HPDE6-E6E7 (cell line): Measurements from ENCODE around the gene SLC39A7.

Experiments used
- DNase-seq: peaks from one replicate; pipeline ENCODE4 v3.0.0; 2011; ENCODE audit warnings: missing footprints; ENCODE audit errors: extremely low spot score

Gene SLC39A7

DNA sequence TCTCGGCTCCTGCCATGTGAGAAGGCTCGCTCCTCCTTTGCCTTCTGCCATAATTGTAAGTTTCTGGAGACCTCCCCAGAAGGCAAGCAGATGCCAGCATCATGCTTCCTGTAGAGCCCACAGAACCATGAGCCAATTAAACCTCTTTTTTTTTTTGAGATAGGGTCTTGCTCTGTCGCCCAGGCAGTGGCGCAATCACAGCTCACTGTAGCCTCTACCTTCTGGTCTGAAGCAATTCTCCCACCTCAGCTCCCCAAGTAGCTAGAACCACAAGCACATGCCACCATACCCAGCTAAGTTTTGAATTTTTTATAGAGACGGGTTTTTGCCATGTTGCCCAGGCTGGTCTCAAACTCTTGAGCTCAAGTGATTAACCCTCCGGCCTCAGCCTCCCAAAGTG, 36.2 kb downstream of the SLC39A7 start:
- DNase-seq, result no peak

DNA sequence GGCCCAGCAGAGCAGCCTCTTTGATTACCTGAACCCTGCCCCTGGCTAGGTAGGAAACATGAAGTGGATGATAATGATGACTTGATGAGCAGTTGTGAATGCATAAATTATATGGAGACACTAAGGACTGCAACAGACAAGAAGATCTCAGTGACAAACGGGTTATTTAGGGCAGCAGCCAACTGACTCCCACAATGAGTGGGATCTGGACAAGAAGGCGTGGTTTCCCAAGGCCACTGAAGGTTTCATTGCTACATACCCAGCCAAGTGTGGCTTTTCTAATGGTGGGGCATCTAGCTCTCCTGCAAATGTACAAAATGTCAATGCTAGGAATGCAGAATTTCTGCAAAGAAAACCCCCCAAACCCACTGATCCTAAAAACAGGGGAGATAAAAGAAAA, 37.1 kb downstream of the SLC39A7 start:
- no peak for DNase-seq

DNA sequence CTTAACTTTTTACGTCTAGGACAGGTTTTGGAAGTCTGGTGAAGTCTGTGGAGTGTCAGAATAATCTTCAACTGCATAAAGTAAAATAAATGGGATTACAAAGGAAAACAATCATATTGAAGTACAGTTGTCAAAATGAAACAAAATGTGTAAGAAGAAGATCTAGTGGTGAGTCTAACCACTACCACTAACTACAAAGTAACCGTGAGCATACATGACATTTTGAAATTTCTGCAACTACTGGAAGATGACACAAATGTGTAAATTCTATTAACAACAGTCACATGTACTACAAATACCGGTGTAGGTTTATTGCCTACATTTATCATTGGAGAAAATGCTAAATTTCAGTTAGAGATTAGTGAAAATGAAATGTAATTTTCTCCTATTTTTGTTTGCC, 41.3 kb downstream of the SLC39A7 start:
- DNase-seq, result no peak

DNA sequence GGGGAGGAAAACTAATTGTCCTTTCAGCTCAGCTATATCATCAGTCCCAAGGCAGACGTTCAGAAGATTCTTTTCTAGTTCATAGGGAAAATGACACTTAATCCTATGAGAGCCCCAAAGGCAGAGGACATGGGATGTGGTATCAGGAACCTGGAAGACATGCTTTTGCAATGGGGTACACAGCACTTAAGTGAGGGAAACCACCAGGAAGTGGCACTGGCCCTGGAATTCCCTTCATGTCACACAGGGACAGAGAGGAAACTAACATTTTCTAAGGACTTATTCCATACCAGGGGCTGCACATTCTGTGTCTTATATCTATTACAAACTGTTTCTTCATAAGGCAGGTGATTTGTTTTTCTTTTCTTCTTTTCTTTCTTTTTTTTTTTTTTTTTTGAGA, 42.8 kb downstream of the SLC39A7 start:
- no peak for DNase-seq

DNA sequence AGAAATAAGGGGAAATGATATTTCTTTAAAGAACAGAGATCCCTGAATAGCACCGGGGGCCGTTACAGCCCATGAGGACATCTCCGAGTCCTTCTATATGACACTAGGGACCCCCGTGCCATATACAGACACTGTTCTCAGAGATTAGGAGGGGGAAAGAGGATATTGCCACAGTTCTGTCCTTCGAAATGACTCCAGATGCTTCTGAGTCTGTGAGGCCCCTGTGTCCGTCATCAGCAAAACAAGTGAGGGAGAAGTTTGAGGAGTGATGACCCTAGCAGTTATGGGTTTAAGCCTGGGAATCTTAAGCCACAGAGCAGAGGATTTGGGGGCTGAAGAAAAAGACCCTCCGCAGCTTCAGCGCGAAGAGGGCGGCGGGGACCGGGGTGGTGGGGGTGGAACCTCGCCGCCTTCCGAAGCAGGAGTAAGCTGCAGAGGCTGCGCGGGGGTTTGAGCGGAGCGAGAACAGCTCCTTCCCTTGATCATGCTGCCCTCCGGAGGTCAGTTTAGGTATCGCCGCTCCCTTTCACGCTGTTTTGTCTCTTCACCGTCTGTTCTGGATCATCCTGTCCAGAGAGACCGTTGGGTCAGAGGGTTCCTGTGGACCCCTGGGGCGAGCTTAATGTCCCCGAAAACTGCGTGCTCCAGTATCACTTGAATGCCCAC, 47.4 kb downstream of the SLC39A7 start:
- DNase-seq, result peak; percentile 60

DNA sequence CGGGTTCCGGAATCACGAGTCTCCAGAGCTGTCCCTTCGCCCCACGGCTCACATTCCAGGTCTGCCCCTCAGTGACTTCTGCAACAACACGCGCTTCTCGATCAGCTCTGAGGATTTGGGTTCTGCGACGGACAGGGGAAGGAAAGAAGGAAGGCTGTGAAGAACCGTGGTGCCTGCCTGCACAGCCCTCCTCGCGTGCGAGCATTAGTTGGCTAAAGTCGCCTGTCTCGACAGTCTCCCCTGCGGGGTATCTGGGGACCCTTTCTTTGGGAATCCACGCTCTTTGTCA, 47.9 kb downstream of the SLC39A7 start:
- no peak for DNase-seq

DNA sequence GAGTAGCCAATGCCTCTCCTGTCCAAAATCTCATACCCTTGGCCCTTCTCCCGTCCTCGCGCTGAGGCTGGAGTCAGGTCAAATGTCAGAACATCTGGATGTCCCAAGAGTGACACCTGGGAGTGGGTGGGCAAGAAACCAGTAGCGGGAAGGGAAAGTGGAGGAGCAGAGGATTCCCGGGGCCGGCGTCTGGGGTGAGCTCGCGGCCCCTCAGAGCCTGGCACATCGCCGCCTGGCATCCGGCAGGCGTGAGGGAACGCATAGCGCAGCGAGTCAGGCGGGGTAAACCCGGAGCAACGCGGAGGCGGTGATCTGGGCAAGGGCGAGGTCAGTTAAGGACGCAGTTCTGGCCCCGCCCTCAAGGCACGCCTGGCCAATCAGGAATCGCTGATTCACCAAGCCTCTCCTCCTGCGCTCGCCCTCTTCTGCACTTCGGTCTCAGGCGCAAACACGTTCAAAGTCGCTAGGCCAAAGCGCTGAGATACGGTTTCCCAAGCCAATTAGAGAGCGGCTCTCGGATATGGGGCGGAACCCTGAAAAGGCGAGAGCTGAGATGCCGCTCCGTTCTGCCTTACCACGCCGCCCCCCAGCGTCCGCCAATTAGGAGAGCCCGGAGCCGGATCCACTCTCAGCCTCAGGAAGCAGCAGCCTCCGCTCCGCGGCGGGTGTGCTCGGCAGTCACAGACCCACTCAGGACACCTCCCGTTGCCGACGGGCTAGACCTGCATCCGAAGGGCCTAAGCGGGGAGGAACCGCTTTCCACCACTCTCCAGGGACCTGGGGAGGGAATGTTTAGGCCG, 48.5 kb downstream of the SLC39A7 start:
- DNase-seq, result peak; percentile 85

DNA sequence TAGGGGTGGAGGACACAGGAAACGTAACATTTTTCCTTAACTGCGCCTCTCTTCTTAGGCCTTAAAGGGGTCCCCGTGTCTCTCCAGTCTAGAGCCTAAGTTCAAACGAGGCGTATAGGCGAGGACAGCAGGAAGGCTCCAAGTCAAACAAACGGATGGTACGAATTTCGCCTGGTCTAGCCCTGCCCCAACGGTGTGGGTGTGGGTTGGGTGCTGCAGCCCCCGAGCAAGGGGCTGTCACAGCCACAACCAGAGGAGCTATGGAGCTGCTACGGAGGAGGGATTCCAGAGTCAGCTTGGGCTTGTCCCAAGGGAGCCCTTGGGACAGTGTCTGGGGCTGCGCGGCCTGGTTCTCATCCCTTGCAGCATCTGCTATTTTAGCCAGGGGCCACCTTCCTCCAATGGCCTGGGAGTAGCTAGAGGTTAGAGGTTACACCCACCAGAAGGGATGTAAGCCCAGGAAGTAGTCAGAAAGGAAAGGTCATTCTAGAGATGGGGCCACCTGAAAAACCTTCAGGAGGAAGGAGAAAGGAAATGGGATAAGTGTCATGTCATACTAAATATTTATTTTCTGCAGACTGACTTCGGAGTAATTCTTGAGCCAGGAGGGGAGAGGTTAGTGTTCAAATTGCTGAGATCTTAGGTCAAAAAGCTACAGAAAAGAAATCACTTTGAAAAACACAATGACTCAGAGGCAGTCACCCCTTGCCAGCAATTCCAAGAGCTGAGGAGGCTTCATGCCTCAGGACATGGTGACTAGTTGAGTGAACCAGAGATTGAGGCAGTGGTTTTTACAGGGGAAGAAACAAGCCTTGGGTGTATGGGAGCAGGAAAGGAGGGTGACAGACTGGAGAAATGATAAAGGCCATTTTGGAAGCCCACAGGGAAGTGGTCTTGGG, 49.3 kb downstream of the SLC39A7 start:
- DNase-seq, result no peak

DNA sequence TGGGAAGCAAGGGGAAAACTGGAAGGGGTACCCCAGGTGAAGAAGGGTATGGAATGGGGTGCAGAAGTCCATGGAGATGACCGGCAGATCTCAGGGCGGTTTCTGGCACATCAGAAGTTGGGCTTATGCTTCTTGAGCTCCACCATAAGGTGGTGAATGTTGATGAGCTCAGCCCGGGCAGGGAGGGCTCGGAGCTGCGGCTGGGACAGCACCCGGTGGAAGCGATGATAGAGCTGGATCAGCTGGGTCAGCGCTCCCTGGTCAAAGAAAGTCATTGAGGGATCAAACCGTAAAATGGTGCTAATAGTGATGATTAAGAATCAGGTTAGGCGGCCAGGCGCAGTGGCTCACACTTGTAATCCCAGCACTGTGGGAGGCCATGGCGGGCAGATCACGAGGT, 50.1 kb downstream of the SLC39A7 start:
- no peak for DNase-seq

DNA sequence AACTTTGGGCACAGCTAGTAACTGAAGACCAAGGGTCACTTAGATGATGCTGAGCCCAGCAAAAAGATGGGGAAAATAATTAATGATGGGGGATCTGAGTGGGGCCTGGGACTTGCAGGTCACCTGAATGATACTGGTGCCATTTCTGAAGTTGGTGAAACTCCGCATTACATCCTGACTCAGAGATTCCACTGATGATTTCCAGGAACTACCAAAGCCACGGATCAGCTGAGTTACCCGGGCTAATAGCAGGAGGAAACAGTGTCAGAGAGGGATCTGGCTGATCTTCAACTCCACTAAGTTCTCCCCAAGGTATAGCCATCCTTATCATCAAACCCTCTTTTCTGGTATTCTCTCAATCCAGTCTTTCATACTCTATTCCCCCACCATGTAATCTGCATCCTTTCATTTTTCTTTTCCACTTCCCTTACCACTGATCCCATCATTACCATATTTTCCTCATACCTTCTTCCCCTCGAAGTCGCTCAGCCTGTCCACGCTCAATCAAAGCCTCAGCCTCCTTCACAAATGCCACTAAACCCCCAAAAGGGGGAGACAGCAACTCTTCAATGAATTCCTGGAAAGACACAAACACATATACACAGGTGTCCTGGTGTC, 50.8 kb downstream of the SLC39A7 start:
- no peak for DNase-seq

DNA sequence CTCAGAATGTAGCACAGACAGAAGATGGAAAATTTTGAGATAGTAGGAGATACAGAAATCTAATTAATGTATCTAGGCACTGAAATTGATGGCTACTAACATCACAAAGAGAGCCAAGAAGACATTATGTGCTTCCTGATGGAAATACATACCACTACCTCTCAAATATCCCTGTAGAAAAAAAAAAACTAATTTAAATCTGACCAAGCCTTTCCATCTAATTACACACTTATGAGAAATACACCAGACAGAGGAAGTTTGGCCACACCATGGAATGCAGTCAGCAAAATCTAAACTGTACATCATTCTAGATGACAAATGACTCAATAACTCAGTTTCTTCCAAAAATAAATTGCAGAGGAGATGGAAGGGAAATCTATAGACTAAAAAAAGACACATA, 52.1 kb downstream of the SLC39A7 start:
- DNase-seq, result no peak
